Measurements from ENCODE around the gene HIPK4.

- TF ChIP-seq TAF1 (IDR thresholded peaks at IDR 0.05; ENCODE audit: control insufficient read depth, extremely low read depth, insufficient read depth, low read length, severe bottlenecking) (no peak), RAD21 (CRISPR knock-in tag; conservative IDR thresholded peaks at IDR 0.05 in 1 of 2, IDR thresholded peaks at IDR 0.05 in 1 of 2) (no peak), POLR2AphosphoS5 (IDR thresholded peaks at IDR 0.05; ENCODE audit: control insufficient read depth, insufficient read depth, low read depth, low read length) (no peak), RAD51 (IDR thresholded peaks at IDR 0.05; ENCODE audit: borderline replicate concordance, low read depth) (no peak), FOXJ2 (tag; IDR thresholded peaks at IDR 0.05) (no peak)
- TF ChIP-seq, protein P1, sequence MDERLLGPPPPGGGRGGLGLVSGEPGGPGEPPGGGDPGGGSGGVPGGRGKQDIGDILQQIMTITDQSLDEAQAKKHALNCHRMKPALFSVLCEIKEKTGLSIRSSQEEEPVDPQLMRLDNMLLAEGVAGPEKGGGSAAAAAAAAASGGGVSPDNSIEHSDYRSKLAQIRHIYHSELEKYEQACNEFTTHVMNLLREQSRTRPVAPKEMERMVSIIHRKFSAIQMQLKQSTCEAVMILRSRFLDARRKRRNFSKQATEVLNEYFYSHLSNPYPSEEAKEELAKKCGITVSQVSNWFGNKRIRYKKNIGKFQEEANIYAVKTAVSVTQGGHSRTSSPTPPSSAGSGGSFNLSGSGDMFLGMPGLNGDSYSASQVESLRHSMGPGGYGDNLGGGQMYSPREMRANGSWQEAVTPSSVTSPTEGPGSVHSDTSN (CRISPR knock-in tag; IDR thresholded peaks at IDR 0.05; ENCODE audit: low read depth): no peak
- TF ChIP-seq, protein P1 (tag; conservative IDR thresholded peaks at IDR 0.05; ENCODE audit: low read depth): no peak
Measured at GRCh38 chr19:40403262-40403984, 13.4 kb upstream of the HIPK4 start.

All from K562 (cell line).